ENCODE results near the gene ZNF226. TPM values are rescaled to one million over a fixed set of nuclear protein-coding genes. Genes with fewer than 3 reads are reported as not detected.
"Not testable (repeated sequence)": the region's sequence is repeated elsewhere in the genome, so short reads cannot be mapped to it uniquely, and the experiment has no call there.

ZNF226 gene
- total RNA-seq (2014; rRNA removed; shearing (Covaris generic)) (14.6 and 14.7 TPM in 2 replicates), total RNA-seq (2022) (17.9 and 24.0 TPM in 2 replicates), Bru-seq, nascent RNA (percentile 79 among the genes with signal in this experiment), BruChase-seq, experiment 1, labeled RNA remaining after a 6-hour chase (percentile 74 among the genes with signal in this experiment), BruChase-seq, experiment 2, labeled RNA remaining after a 2-hour chase (percentile 76 among the genes with signal in this experiment)
- long read RNA-seq, transcript ZNF226-218 (6 exons, 548 nt): major isoform, 5 of 17 reads
- long read RNA-seq, partial matches to known transcripts: 1 of 17 reads
- long read RNA-seq, other reads (novel, unspliced or antisense): 4 of 17 reads

GRCh38 chr19:44164673-44165512, at the start of gene ZNF226:
Gene ZNF226, plus strand, starts transcription at chr19:44165100. Its CDS starts 4,981 bp downstream, at chr19:44170081.
- Histone ChIP-seq H3K36me3 (ENCODE audit: insufficient read depth, low read length) (peaks cover 32% of the 10 kb centered on the region), H3K4me2 (ENCODE audit: low read length) (peak within 1 kb of the TSS; percentile 96), H3K4me1 (ENCODE audit: insufficient read depth, low read length, poor library complexity, severe bottlenecking) (peaks cover 15% of the 10 kb centered on the region), H3K9me3 (ENCODE audit: low read length) (peaks cover 7% of the 10 kb centered on the region), H3K4me3 (ENCODE audit: low read depth, low read length, poor library complexity, severe bottlenecking) (peak within 1 kb of the TSS; percentile 79), H3K9me2 (ENCODE audit: insufficient read depth, low read length) (no peaks in the 10 kb centered on the region), H2AFZ (ENCODE audit: low read length) (peak within 1 kb of the TSS; percentile 99), H3K79me2 (ENCODE audit: insufficient read depth, low read depth, low read length) (peaks cover 8% of the 10 kb centered on the region; the same call in 1 of the 2 replicates), H3K27ac (ENCODE audit: low read depth, low read length, poor library complexity, severe bottlenecking) (peak within 1 kb of the TSS; percentile 48), H4K20me1 (ENCODE audit: insufficient read depth, low read length) (no peaks in the 10 kb centered on the region)
- intact Hi-C loops (cut with micrococcal nuclease; ENCODE audit: unreplicated experiment): loop anchor here (1.0 to 2.0 kb wide), 3 partner anchors 42 to 335 kb away; partner anchors contain the start of gene ZNF180
- TF ChIP-seq EZH2phosphoT487 (IDR thresholded peaks at IDR 0.05; ENCODE audit: borderline replicate concordance, low read depth, low read length): no peak
- TF ChIP-seq CTCF (conservative IDR thresholded peaks at IDR 0.05; ENCODE audit: low read length): no peak
- CTCF ChIA-PET (ENCODE audit: unreplicated experiment): interaction anchor here (0.9 kb wide), 1 partner anchor 47 kb away, joined by 3 read pairs; no protein-coding TSS in a partner anchor
- POLR2A ChIA-PET: interaction anchor here (0.6 to 1.3 kb wide), 5 partner anchors 33 to 424 kb away, joined by 3 to 7 read pairs (median 4); partner anchors contain the start of genes ZNF227 and ZNF45
- no TSS peak for BruUV-seq (replicated peaks)
- DNase-seq (ENCODE audit: low spot score): peak; percentile 96

DNA sequence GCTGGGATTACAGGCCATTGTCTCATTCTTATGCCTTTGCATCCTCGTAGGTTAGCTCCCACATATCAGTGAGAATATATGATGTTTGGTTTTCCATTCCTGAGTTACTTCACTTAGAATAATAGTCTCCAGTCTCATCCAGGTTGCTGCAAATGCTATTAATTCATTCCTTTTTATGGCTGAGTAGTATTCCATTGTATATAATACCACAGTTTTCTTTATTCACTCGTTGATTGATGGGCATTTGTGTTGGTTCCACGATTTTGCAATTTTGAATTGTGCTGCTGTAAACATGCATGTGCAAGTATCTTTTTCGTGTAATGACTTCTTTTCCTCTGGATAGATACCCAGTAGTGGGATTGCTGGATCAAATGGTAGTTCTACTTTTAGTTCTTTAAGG, 43.7 kb upstream of the ZNF226 start:
- H3K9me3 ChIP-seq (ENCODE audit: low read length); H3K4me1 ChIP-seq (ENCODE audit: insufficient read depth, low read length, poor library complexity, severe bottlenecking); intact Hi-C loops (cut with micrococcal nuclease; ENCODE audit: unreplicated experiment); H3K4me2 ChIP-seq (ENCODE audit: low read length); DNase-seq (ENCODE audit: low spot score); CTCF ChIA-PET (ENCODE audit: unreplicated experiment); H3K27ac ChIP-seq (ENCODE audit: low read depth, low read length, poor library complexity, severe bottlenecking); H3K9me2 ChIP-seq (ENCODE audit: insufficient read depth, low read length); BruUV-seq (replicated peaks); POLR2A ChIA-PET; H4K20me1 ChIP-seq (ENCODE audit: insufficient read depth, low read length); H2AFZ ChIP-seq (ENCODE audit: low read length); H3K79me2 ChIP-seq (ENCODE audit: insufficient read depth, low read depth, low read length); H3K4me3 ChIP-seq (ENCODE audit: low read depth, low read length, poor library complexity, severe bottlenecking): not testable (repeated sequence)
- H3K36me3 ChIP-seq (ENCODE audit: insufficient read depth, low read length): peaks cover 47% of the 10 kb centered on the region

- ChIA-PET POLR2A (interaction anchor here (0.6 kb wide), 1 partner anchor 33 kb away, joined by 4 read pairs; no protein-coding TSS in a partner anchor), CTCF (ENCODE audit: unreplicated experiment) (no interaction called here)
- no TSS peak for BruUV-seq (replicated peaks)
- peaks cover 26% of the 10 kb centered on the region for H3K36me3 ChIP-seq (ENCODE audit: insufficient read depth, low read length)
- no peak overlapping the region for H2AFZ ChIP-seq (ENCODE audit: low read length)
- intact Hi-C loops (cut with micrococcal nuclease; ENCODE audit: unreplicated experiment): no loop called here
- H3K27ac ChIP-seq (ENCODE audit: low read depth, low read length, poor library complexity, severe bottlenecking): no peak overlapping the region
- no peaks in the 10 kb centered on the region for H3K9me2 ChIP-seq (ENCODE audit: insufficient read depth, low read length)
- H3K4me1 ChIP-seq (ENCODE audit: insufficient read depth, low read length, poor library complexity, severe bottlenecking): no peaks in the 10 kb centered on the region
- no peak overlapping the region for H3K4me3 ChIP-seq (ENCODE audit: low read depth, low read length, poor library complexity, severe bottlenecking)
- TF ChIP-seq CTCF (conservative IDR thresholded peaks at IDR 0.05; ENCODE audit: low read length) (no peak), EZH2phosphoT487 (IDR thresholded peaks at IDR 0.05; ENCODE audit: borderline replicate concordance, low read depth, low read length) (no peak)
- no peak for DNase-seq (ENCODE audit: low spot score)
- H3K4me2 ChIP-seq (ENCODE audit: low read length): no peak overlapping the region
- H3K9me3 ChIP-seq (ENCODE audit: low read length): no peaks in the 10 kb centered on the region
- no peaks in the 10 kb centered on the region for H4K20me1 ChIP-seq (ENCODE audit: insufficient read depth, low read length)
- no peaks in the 10 kb centered on the region for H3K79me2 ChIP-seq (ENCODE audit: insufficient read depth, low read depth, low read length)
These were observed 32.9 kb upstream of the ZNF226 start for GRCh38 chr19:44131955-44132354.

All from OCI-LY7 (cell line).